Uterus (tissue), 4 donors: Measurements from ENCODE around the gene MYH13. TPM values are rescaled to one million over a fixed set of nuclear protein-coding genes. Genes with fewer than 3 reads are reported as not detected.

Experiments
- DNase-seq, 2 donors: peaks; one replicate each; pipeline ENCODE4 v3.0.0-alpha.2; 2019 to 2020
- H3K27ac ChIP-seq, 2 donors: fragments of 200-600 bp; sonication (generic); 1 replicate in 1 of 2; 2 replicates in 1 of 2; pipeline ENCODE4 v1.5.1; 2016 to 2018
- H3K27me3 ChIP-seq, 2 donors: fragments of 200-600 bp; sonication (generic); one replicate each; pipeline ENCODE4 v1.5.1; 2018 to 2019; ENCODE audit warnings: control low read depth in 1 of 2
- H3K36me3 ChIP-seq, 2 donors: fragments of 200-600 bp; sonication (generic); one replicate each; pipeline ENCODE4 v1.5.1; 2019; ENCODE audit warnings: control low read depth in 1 of 2
- H3K4me1 ChIP-seq, 2 donors: fragments of 200-600 bp; sonication (generic); one replicate each; pipeline ENCODE4 v1.5.1; 2018 to 2019; ENCODE audit warnings: control low read depth in 1 of 2
- H3K4me3 ChIP-seq, 2 donors: fragments of 200-600 bp; sonication (generic); 1 replicate in 1 of 2; 2 replicates in 1 of 2; pipeline ENCODE4 v1.5.1; 2018 to 2019; ENCODE audit warnings: mild to moderate bottlenecking in 1 of 2
- H3K9me3 ChIP-seq, 2 donors: fragments of 200-600 bp; sonication (generic); one replicate each; pipeline ENCODE4 v1.5.1; 2019; ENCODE audit warnings: control low read depth in 1 of 2
- CTCF ChIP-seq, 4 experiments: fragments of 200-600 bp in 2 of 4; fragments of 450-650 bp in 2 of 4; sonication (generic) in 2 of 4; IDR thresholded peaks; one replicate each; pipeline ENCODE4 v1.5.1; 2016 to 2019; ENCODE audit warnings: antibody characterized with exemption in 4 of 4, mild to moderate bottlenecking in 2 of 4, moderate library complexity in 1 of 4
- POLR2A ChIP-seq, 2 donors: fragments of 450-650 bp; IDR thresholded peaks; one replicate each; pipeline ENCODE4 v1.6.1; 2016; ENCODE audit warnings: antibody characterized with exemption in 2 of 2, mild to moderate bottlenecking in 1 of 2, moderate library complexity in 1 of 2
- intact Hi-C: fragments of 100-400 bp; cut with DNase I; formaldehyde crosslinking; loops from one replicate; pipeline ENCODE4 v1.15.1; 2023; ENCODE audit warnings: low total_unique reads
- total RNA-seq, 4 donors: library from RNA; depleted of rRNA in 3 of 4; stranded (reverse); fragments of >200 nt in 3 of 4; gene quantifications; one replicate each; pipeline versions ENCODE4 v1.1.0 to v1.2.4, GENCODE V29; 2014 to 2023
- donor health status: DM: yes; HTN: yes; CAD: no.

MYH13 gene
- total RNA-seq, 4 donors from 2014 or later, result not detected

- Histone ChIP-seq H3K4me1 (no peaks in the 10 kb centered on the region), H3K36me3 (no peaks in the 10 kb centered on the region), H3K9me3 (no peaks in the 10 kb centered on the region), H3K27me3 (no peaks in the 10 kb centered on the region), H3K4me3 (no peak overlapping the region), H3K27ac (no peak overlapping the region)
- TF ChIP-seq CTCF (IDR thresholded peaks at IDR 0.05) (no peak), POLR2A (IDR thresholded peaks at IDR 0.05) (no peak)
- intact Hi-C loops, result no loop called here
- no peak for DNase-seq
Observed at GRCh38 chr17:10309003-10309974, 63.5 kb downstream of the MYH13 start.

- Histone ChIP-seq H3K4me3 (no peak overlapping the region), H3K27me3 (no peaks in the 10 kb centered on the region), H3K36me3 (no peaks in the 10 kb centered on the region), H3K4me1 (no peaks in the 10 kb centered on the region), H3K9me3 (no peaks in the 10 kb centered on the region), H3K27ac (no peak overlapping the region)
- no peak for DNase-seq
- intact Hi-C loops, result no loop called here
- TF ChIP-seq CTCF (IDR thresholded peaks at IDR 0.05) (no peak), POLR2A (IDR thresholded peaks at IDR 0.05) (no peak)
Observed at GRCh38 chr17:10306585-10306984, 66.2 kb downstream of the MYH13 start.

- intact Hi-C loops, result no loop called here
Observed at GRCh38 chr17:10305398-10305797, 67.4 kb downstream of the MYH13 start.

GRCh38 chr17:10304758-10305300 lies 68.0 kb downstream of the MYH13 start:
- H3K36me3 ChIP-seq, result no peaks in the 10 kb centered on the region
- H3K9me3 ChIP-seq, result no peaks in the 10 kb centered on the region
- no peak for TF ChIP-seq CTCF (IDR thresholded peaks at IDR 0.05)
- TF ChIP-seq POLR2A (IDR thresholded peaks at IDR 0.05), result no peak
- no peak overlapping the region for H3K4me3 ChIP-seq
- no peaks in the 10 kb centered on the region for H3K4me1 ChIP-seq
- no peaks in the 10 kb centered on the region for H3K27me3 ChIP-seq
- peak overlapping the region; percentile 28 to 29 for H3K27ac ChIP-seq
- intact Hi-C loops, result no loop called here
- no peak for DNase-seq

More at GRCh38 chr17:10305398-10305797, 67.4 kb downstream of the MYH13 start:
- no peak for DNase-seq
- Histone ChIP-seq H3K4me1 (no peaks in the 10 kb centered on the region), H3K4me3 (no peak overlapping the region), H3K27ac (peak overlapping the region; percentile 28 to 29), H3K36me3 (no peaks in the 10 kb centered on the region), H3K9me3 (no peaks in the 10 kb centered on the region), H3K27me3 (no peaks in the 10 kb centered on the region)
- no peak for TF ChIP-seq POLR2A (IDR thresholded peaks at IDR 0.05)
- no peak for TF ChIP-seq CTCF (IDR thresholded peaks at IDR 0.05)

GRCh38 chr17:10297691-10298090 lies 75.1 kb downstream of the MYH13 start:
- H3K27me3 ChIP-seq, result no peaks in the 10 kb centered on the region
- intact Hi-C loops, result no loop called here
- H3K36me3 ChIP-seq, result no peaks in the 10 kb centered on the region
- no peak overlapping the region for H3K4me3 ChIP-seq
- DNase-seq, result no peak
- TF ChIP-seq POLR2A (IDR thresholded peaks at IDR 0.05) (no peak), CTCF (IDR thresholded peaks at IDR 0.05) (no peak)
- H3K4me1 ChIP-seq, result no peaks in the 10 kb centered on the region
- no peaks in the 10 kb centered on the region for H3K9me3 ChIP-seq
- no peak overlapping the region for H3K27ac ChIP-seq
